ENCODE data around the gene KIFAP3. TPM values are rescaled to one million over a fixed set of nuclear protein-coding genes. Genes with fewer than 3 reads are reported as not detected.

KIFAP3 gene
- total RNA-seq, 3 donors from 2014 or later, result 22.5 to 42.8 (median 36.2) TPM

- intact Hi-C loops (cut with DNase I, micrococcal nuclease), result no loop called here
- H3K4me1 ChIP-seq (ENCODE audit: low read depth), result no peaks in the 10 kb centered on the region
- no peak overlapping the region for H3K4me3 ChIP-seq
- H3K9me3 ChIP-seq, result no peaks in the 10 kb centered on the region
- ATAC-seq (no peak), DNase-seq (no peak)
- TF ChIP-seq CTCF (IDR thresholded peaks at IDR 0.05), result no peak
- no peaks in the 10 kb centered on the region for H3K36me3 ChIP-seq (ENCODE audit: low read depth)
These were observed 25.2 kb downstream of the KIFAP3 start for GRCh38 chr1:170049176-170049800.

GRCh38 chr1:170048515-170048914, 26.0 kb downstream of the KIFAP3 start:
- H3K9me3 ChIP-seq, result no peaks in the 10 kb centered on the region
- H3K4me3 ChIP-seq, result no peak overlapping the region
- TF ChIP-seq CTCF (IDR thresholded peaks at IDR 0.05), result no peak
- no peak for ATAC-seq
- intact Hi-C loops (cut with DNase I, micrococcal nuclease), result no loop called here
- H3K4me1 ChIP-seq (ENCODE audit: low read depth), result no peaks in the 10 kb centered on the region
- no peaks in the 10 kb centered on the region for H3K36me3 ChIP-seq (ENCODE audit: low read depth)
- DNase-seq, result no peak

- no peak for ATAC-seq
- H3K4me3 ChIP-seq, result no peak overlapping the region
These were observed 30.3 kb downstream of the KIFAP3 start for GRCh38 chr1:170044187-170044586.

GRCh38 chr1:170041423-170042192, 32.9 kb downstream of the KIFAP3 start:
- Histone ChIP-seq H3K4me1 (ENCODE audit: low read depth) (no peaks in the 10 kb centered on the region), H3K36me3 (ENCODE audit: low read depth) (no peaks in the 10 kb centered on the region), H3K4me3 (no peak overlapping the region), H3K9me3 (no peaks in the 10 kb centered on the region)
- ATAC-seq (no peak), DNase-seq (no peak)
- intact Hi-C loops (cut with DNase I, micrococcal nuclease), result no loop called here
- no peak for TF ChIP-seq CTCF (IDR thresholded peaks at IDR 0.05)

More at GRCh38 chr1:170044187-170044586, 30.3 kb downstream of the KIFAP3 start:
- TF ChIP-seq CTCF (IDR thresholded peaks at IDR 0.05), result no peak
- Histone ChIP-seq H3K4me1 (ENCODE audit: low read depth) (no peaks in the 10 kb centered on the region), H3K36me3 (ENCODE audit: low read depth) (no peaks in the 10 kb centered on the region), H3K9me3 (no peaks in the 10 kb centered on the region)
- intact Hi-C loops (cut with DNase I, micrococcal nuclease), result no loop called here
- DNase-seq, result no peak

GRCh38 chr1:170032531-170033280, 41.8 kb downstream of the KIFAP3 start:
- TF ChIP-seq CTCF (IDR thresholded peaks at IDR 0.05), result no peak
- Histone ChIP-seq H3K4me1 (ENCODE audit: low read depth) (no peaks in the 10 kb centered on the region), H3K36me3 (ENCODE audit: low read depth) (no peaks in the 10 kb centered on the region), H3K4me3 (no peak overlapping the region), H3K9me3 (peaks cover 8% of the 10 kb centered on the region)
- DNase-seq, result no peak
- no peak for ATAC-seq
- intact Hi-C loops (cut with DNase I, micrococcal nuclease), result no loop called here
